RWPE1 (cell line): Measurements from ENCODE around the gene ABTB1.

Experiments used
- CTCF ChIA-PET: fragments of 350-600 bp; sonication (Branson Sonifier 250); formaldehyde crosslinking; extraction: SDS; loops from one replicate; lab custom pipeline; 2021; lab: Yijun Ruan, JAX
- POLR2A ChIA-PET: fragments of 400-600 bp; formaldehyde crosslinking; extraction: SDS; loops from one replicate; lab custom pipeline; 2020; ENCODE audit warnings: antibody characterized with exemption; ENCODE audit not compliant: low non-redundant PET; lab: Yijun Ruan, JAX
- DNase-seq: peaks from one replicate; pipeline ENCODE4 v3.0.0; 2012; ENCODE audit warnings: low spot score
- H3K27ac ChIP-seq: fragments of 450-650 bp; 2 replicates; pipeline ENCODE4 v1.5.1; 2017
- CTCF ChIP-seq: fragments of 450-650 bp; conservative IDR thresholded peaks from 2 replicates; pipeline ENCODE4 v1.5.1; 2017; ENCODE audit warnings: low read depth, mild to moderate bottlenecking

The ABTB1 gene

GRCh38 chr3:127672429-127673190, at the start of gene ABTB1:
Gene ABTB1, plus strand, starts transcription at chr3:127672952. Its CDS starts 74 bp downstream, at chr3:127673026.
- H3K27ac ChIP-seq: peak within 1 kb of the TSS; percentile 83
- POLR2A ChIA-PET: interaction anchor here (0.6 kb wide), 1 partner anchor 82 kb away, joined by 7 read pairs; no protein-coding TSS in a partner anchor
- DNase-seq: peak; percentile 92
- CTCF ChIA-PET: no interaction called here
- TF ChIP-seq CTCF: no peak

GRCh38 chr3:127624063-127624462, 48.7 kb upstream of the ABTB1 start:
- no peak for TF ChIP-seq CTCF
- ChIA-PET CTCF (no interaction called here), POLR2A (no interaction called here)
- no peak for DNase-seq
- no peak overlapping the region for H3K27ac ChIP-seq

GRCh38 chr3:127625821-127626220, 46.9 kb upstream of the ABTB1 start:
- ChIA-PET CTCF (no interaction called here), POLR2A (no interaction called here)
- TF ChIP-seq CTCF: no peak
- no peak for DNase-seq
- H3K27ac ChIP-seq: no peak overlapping the region

- no peak for TF ChIP-seq CTCF
- POLR2A ChIA-PET: no interaction called here
- CTCF ChIA-PET: no interaction called here
- H3K27ac ChIP-seq: no peak overlapping the region
- no peak for DNase-seq
These were observed 44.3 kb upstream of the ABTB1 start for GRCh38 chr3:127628426-127628787.

- POLR2A ChIA-PET: no interaction called here
- TF ChIP-seq CTCF: no peak
- CTCF ChIA-PET: no interaction called here
- peak; percentile 91 for DNase-seq
- no peak within 1 kb of the TSS for H3K27ac ChIP-seq
These were observed 43.8 kb upstream of the ABTB1 start, which contains the start of gene PODXL2 for GRCh38 chr3:127628788-127629466. Gene PODXL2, plus strand, starts transcription at chr3:127629185. Its CDS starts 35 bp downstream, at chr3:127629220.

- ChIA-PET POLR2A (no interaction called here), CTCF (interaction anchor here (1.4 kb wide), 1 partner anchor 67 kb away, joined by 3 read pairs; no protein-coding TSS in a partner anchor)
- no peak for TF ChIP-seq CTCF
- H3K27ac ChIP-seq: no peak overlapping the region
- no peak for DNase-seq
These were observed 43.0 kb upstream of the ABTB1 start for GRCh38 chr3:127629467-127630403.
